Activated CD8-positive, alpha-beta memory T cell treated with anti-CD3 and anti-CD28 coated beads for 24 hours (primary cell): ENCODE measurements around the gene CD6.

Source experiments
- DNase-seq: peaks from one replicate; pipeline ENCODE4 v3.0.0-alpha.2; 2020

The CD6 gene, protein sequence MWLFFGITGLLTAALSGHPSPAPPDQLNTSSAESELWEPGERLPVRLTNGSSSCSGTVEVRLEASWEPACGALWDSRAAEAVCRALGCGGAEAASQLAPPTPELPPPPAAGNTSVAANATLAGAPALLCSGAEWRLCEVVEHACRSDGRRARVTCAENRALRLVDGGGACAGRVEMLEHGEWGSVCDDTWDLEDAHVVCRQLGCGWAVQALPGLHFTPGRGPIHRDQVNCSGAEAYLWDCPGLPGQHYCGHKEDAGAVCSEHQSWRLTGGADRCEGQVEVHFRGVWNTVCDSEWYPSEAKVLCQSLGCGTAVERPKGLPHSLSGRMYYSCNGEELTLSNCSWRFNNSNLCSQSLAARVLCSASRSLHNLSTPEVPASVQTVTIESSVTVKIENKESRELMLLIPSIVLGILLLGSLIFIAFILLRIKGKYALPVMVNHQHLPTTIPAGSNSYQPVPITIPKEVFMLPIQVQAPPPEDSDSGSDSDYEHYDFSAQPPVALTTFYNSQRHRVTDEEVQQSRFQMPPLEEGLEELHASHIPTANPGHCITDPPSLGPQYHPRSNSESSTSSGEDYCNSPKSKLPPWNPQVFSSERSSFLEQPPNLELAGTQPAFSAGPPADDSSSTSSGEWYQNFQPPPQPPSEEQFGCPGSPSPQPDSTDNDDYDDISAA

DNA sequence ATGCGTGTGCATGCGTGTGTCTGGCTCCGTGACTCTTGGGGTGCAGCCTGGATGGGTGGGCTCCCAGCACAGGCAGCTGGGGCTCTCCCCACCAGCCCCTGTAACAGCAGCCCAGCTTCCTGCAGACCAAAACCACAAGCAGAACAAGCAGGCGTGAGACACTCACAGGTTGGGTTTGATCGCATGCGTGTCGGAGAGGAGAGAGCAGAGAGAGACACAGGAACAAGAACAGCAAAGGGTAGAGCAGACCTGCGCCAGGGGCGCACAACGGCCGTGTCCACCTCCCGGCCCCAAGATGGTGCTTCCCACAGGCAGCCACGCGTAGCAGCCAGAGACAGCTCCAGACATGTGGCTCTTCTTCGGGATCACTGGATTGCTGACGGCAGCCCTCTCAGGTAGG is at the start of gene CD6:
Gene CD6 (plus strand): TSS at position 161 of the 400 bp plus-strand sequence. CDS start 186 bp downstream, at position 347.
- peak; percentile 88 for DNase-seq

DNA sequence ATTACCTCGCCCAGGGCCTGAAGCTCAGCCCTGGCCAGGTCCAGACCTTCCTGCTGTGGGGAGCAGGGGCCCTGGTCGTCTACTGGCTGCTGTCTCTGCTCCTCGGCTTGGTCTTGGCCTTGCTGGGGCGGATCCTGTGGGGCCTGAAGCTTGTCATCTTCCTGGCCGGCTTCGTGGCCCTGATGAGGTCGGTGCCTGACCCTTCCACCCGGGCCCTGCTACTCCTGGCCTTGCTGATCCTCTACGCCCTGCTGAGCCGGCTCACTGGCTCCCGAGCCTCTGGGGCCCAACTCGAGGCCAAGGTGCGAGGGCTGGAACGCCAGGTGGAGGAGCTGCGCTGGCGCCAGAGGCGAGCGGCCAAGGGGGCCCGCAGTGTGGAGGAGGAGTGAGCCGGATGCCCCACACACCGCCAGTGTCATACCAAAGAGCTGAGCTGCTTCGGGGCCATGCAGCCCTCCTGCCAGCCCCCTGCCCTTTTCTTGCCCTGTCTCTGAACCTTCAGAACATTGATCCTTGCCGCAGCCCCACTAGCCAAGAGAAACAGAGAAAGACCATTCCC is 49.6 kb upstream of the CD6 start:
- no peak for DNase-seq

DNA sequence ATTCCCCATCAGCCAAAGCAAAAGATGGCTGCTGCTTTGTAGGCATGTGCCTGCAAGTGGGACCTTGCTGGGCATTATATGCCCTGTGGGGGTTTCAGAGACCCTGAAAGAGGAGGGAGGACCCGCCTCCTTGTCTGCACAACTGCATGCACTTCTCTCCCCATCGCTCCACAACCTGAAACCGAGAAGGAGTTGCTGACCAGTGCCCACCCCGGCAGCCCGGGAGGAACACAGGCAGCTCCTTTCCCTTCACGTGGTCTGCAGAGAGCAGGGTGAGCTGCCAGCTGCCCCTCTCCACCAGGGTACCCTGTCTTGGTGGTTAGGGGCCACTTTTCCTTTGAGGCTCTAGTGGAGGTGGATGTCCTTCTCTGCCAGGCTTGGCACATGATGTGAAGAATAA is 48.6 kb upstream of the CD6 start:
- DNase-seq, result no peak

DNA sequence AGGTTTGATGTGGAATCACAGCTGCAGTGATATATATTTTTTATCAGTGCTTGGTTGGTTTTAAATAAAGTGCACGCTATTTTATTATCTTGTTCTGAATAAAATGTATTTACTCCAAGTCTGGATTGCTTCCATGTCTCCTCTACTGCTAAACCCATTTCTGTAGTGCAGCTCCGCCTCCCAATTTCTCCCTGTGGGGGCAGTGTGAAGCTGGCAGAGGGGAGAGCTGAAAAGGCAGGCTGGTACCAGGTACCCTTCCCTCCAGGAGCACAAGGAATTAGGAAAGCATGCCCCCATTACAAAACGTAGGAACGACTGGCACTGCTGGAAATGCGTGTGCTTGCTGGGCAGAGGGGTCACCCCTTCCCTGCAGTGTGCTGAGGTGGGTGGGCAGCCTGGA is 48.2 kb upstream of the CD6 start:
- no peak for DNase-seq

DNA sequence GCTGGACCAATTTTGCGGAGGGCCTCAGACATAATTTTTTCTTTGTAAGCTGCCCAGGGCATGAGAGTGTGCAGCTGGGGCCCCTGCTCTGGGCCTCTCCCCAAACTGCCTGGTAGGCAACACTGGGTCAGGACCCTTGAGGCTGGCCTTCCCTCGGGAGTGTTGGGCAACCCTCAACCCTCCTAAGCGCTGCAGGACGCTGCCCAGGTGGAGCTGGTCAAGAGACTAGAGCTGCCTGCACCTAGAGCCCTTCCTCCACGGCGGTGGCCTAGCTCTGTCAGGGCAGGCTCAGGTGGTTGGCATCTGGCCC is 47.7 kb upstream of the CD6 start:
- peak; percentile 64 for DNase-seq

DNA sequence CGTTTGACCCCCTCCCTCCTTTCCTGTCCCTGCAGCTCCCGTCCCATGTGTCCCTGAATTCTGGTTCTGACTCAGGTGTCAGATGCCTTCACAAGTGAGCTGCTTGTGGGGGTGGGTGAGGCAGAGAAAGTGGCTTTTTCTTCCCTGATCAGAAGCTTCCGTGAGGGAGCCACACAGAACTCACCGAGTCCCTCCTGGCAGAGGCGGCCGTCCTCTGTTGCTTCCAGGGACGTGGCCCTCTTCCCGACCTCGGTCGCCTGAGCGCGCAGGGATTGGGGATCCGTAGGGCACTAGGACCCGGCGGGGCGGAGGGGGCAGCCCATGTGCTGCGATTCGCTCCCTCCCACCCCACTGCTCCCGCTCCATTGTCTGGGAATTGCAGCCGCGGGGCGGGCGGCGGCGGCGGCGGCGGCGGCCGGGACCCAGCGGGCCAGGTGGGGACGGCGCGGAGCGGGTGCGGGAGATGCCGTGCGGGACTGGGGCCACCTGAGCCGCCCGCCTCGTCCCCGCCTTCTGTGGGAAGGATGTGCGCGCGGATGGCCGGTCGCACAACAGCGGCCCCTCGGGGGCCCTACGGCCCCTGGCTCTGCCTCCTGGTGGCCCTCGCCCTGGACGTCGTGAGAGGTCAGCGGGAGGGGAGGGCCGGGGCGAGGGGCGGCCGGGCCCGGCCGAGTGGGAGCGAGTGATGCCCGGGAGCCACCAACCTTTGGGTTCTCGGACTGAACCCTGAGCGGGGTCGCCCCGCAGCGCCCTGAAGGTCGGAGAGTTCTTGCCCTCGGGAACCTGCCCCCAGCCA is 47.2 kb upstream of the CD6 start, which contains the start of gene TMEM132A:
Gene TMEM132A (plus strand): TSS at position 351 of the 796 bp plus-strand sequence. CDS start 174 bp downstream, at position 525.
- peak; percentile 69 for DNase-seq

DNA sequence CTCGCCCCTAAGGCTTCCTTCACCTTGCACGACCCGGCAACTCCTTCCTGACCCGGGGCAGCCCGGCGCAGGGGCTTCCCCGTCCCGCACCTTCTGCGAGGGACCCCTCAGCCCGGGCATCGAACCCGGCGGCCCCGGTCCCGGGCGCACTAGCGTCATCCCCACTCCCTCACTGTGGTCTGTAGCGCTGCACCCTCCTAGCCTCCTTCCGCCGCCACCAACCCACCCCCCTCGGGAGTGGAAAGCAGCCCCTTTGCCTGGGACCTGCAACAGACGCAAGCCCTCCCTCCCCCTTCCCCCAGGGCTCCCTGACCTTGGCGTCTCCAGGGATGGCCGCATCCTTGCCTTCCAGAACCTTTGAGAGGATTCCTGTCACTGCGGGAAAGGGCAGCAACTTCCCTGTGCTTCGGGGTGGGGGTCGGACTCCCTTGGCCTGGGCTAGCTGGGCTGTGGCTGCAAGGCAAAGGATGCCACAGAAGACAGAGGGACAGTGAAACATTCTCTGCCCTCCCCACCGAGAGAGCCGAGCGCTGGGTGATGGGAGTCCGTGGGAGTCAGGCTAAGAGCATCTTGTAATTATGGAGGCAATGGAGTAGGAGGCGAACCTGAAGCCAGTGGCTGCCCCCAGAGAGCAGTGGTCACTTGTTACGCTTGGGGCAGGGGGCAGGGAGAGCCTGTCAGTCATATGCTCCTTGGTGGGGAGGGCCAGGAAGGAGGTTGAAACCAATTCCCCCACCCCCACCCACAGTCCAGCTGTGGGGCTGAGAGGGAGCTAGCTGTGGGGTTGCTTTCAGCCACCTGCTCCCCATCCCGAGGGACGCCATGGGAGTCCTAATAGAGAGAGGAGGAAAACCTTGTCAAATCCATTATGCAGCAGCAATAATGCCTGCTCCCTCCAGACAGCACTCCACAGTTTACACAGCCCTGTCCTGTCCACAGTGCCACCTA is 46.3 kb upstream of the CD6 start:
- no peak for DNase-seq

DNA sequence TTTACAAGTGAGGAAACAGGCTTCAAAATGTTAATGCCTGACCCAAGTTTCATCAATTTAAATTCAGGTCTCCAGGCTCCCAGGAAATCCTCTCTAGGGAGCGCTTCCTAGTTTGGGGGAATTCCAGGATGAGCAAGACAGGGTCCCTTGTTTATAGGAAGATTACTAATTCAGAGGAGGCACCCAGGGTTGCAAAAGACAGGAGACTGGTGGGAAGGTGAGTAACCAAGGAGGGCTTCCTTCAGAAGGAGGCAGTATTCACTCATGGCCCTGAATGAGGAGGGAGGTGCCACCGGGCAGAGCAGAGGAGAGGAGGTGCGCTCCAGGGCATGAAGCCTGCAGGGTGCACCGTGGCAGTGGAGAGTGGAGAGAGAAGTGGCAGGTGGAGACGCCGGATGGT is 45.6 kb upstream of the CD6 start:
- DNase-seq, result no peak

DNA sequence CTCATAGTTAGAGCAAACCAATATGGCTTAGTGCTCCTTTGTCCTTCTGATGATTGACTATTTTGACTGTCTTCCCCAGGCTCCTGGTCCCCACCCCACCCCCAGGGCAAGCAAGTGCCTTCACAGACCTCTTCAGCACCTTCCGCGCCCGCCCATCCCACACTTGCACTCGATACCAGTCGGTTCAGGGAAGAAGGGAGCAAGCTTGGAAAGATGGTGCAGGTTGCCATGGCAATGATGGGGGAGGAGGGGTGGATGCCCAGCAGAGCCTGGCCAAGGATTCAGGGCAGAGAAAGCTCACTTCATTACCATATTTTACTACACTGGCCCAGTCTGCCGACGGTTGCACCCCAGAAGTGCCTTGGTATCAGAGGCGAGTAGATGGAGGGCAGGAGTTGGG is 45.0 kb upstream of the CD6 start:
- DNase-seq, result no peak

DNA sequence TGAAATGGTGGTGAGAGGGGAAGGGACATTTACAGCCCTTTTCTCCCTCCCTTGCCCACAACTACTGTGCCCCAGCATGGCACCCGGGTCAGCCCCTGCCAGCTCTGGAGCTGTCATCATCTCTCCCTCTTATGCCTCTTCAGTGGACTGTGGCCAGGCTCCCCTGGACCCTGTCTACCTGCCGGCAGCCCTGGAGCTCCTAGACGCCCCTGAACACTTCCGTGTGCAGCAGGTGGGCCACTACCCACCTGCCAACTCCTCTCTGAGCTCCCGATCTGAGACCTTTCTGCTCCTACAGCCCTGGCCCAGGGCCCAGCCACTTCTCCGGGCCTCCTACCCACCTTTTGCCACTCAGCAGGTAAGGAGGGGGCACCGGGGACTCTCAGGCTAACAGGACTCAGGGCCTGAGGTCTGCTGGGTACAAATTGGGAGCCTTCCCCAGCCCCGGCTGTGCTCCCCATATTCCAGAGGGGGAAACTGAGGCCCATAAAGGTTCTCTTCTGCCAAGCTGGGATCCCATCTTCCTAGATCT is 44.4 kb upstream of the CD6 start:
- no peak for DNase-seq

DNA sequence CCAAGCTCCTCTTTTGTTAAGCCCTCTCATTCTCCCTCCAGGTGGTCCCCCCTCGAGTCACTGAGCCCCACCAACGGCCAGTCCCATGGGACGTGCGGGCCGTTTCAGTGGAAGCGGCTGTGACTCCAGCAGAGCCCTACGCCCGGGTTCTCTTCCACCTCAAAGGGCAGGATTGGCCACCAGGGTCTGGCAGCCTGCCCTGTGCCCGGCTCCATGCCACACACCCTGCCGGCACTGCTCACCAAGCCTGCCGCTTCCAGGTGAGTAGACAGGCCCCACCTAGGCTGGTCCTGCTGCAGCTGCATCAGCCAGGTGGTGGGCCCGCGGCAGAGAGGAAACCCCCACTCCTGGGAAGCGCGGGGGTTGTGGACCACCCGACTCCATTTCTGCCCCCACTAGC is 43.9 kb upstream of the CD6 start:
- DNase-seq, result no peak

DNA sequence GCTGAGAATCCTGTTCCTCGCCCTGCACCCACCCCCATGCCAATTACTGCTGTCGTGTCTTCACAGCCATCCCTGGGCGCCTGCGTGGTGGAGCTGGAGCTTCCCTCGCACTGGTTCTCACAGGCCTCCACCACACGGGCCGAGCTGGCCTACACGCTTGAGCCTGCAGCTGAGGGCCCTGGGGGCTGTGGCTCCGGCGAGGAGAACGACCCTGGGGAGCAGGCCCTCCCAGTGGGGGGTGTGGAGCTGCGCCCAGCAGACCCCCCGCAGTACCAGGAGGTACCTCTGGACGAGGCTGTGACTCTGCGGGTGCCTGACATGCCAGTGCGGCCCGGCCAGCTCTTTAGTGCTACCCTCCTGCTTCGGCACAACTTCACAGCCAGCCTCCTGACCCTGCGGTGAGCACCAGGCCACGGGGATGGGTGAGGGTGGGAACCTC is 42.9 kb upstream of the CD6 start:
- no peak for DNase-seq

DNA sequence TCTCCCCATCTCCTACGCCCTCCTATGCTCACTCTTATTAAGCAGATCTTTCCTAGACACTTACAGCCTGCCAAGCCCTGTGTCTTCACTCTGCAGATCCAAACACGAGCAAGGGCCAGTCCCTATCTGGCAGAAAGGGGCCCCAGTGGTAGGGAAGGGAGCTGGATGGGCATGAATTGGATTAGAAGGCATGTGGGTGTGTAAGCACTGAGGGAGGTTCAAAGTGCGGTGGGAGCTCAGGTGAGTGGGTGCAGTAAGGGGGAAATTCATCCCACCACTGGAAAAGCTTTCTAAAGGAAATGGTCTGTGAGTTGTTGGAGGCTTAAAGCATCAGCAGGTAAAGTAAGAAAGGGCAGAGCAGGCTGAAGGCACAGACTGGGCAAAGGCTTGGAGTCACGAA is 41.7 kb upstream of the CD6 start:
- DNase-seq, result no peak

DNA sequence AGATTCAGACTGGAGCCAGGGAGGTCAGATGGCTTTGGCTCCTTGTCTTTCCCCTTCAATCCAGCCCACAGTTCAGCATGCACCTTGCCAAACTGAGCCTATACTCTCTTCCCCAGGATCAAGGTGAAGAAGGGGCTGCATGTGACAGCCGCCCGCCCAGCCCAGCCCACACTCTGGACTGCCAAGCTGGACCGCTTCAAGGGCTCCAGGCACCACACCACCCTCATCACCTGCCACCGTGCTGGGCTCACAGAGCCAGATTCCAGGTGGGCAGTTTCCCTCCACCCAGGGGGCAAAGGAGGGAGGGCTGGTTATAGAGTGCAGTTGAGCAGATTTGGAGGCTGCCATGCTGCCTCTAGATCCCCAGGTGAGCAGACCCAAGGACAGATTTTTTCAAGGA is 41.1 kb upstream of the CD6 start:
- no peak for DNase-seq

DNA sequence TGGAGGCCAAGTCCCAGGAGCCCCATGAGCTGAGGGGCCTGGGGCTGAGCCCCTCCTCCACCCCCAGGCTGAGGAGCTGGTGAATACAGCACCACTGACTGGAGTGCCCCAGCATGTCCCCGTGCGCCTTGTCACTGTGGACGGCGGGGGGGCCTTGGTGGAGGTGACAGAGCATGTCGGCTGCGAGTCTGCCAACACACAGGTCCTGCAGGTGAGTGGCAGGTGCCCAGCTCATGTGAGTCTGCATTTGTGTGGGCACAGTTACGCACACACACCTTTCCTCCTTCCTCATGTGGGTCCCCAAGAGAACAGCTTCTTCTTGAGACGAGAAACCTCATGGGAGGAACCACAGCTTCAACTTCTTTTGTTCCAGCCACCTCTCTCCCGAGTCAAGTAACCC is 39.6 kb upstream of the CD6 start:
- DNase-seq, result no peak

DNA sequence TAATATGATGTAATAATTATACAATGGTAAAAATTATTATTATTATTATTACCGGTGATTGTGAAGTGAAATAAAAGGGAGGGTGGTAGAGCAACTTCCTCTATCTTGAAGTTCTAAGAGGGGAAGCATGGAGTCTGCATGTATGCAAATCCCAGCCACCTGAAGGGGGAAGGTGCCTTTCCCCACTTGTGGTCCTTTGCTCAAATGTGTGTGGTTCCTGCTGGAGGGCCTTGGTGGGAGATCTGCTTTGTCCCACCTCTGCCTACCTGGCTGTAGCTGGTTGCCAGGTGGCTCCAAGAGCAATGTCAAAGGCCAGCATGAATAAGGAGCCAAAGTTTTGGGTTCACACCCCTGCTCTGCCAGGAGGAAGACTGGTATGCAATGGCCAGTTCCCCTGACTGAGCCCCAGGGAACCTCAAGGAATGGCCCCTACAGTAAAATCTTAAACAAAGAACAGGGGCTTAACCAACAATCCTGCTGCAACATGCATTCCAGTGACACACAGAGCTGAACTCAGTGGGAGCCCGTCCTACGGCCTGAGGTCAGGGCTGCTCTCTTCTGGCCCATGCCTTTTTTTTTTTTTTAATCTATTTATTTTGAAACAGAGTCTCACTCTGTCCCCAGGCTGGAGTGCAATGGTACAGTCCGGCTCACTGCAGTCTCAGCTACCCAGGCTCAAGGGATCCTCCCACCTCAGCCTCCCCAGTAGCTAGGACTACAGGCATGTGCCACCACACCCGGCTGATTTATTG is 38.7 kb upstream of the CD6 start:
- DNase-seq, result no peak

DNA sequence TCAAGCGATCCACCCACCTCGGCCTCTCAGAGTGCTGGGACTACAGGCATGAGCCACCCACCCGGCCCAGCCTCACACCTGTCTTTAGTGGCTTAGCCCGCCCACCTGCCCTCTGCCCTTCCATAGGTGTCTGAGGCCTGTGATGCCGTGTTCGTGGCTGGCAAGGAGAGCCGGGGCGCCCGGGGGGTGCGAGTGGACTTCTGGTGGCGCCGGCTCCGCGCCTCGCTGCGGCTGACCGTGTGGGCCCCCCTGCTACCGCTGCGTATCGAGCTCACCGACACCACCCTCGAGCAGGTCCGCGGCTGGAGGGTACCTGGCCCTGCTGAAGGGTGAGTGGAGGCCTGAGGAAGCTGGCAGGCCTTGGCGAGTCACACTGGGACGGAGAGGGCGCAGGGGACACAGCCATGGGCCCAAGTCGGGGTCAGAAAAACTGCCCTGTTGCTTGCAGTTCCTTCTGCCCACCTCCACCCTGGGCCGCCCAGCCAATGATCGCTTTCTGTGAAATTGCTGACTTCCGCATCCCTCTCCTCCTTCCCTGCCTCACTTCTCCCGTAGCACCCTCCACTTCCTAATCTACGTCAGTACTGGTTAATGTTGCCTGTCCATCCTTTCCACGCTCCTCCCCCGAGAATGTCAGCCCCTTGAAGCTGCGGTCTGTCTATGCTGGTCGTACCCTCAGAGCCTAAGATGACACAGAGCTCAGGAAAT is 37.9 kb upstream of the CD6 start:
- no peak for DNase-seq

DNA sequence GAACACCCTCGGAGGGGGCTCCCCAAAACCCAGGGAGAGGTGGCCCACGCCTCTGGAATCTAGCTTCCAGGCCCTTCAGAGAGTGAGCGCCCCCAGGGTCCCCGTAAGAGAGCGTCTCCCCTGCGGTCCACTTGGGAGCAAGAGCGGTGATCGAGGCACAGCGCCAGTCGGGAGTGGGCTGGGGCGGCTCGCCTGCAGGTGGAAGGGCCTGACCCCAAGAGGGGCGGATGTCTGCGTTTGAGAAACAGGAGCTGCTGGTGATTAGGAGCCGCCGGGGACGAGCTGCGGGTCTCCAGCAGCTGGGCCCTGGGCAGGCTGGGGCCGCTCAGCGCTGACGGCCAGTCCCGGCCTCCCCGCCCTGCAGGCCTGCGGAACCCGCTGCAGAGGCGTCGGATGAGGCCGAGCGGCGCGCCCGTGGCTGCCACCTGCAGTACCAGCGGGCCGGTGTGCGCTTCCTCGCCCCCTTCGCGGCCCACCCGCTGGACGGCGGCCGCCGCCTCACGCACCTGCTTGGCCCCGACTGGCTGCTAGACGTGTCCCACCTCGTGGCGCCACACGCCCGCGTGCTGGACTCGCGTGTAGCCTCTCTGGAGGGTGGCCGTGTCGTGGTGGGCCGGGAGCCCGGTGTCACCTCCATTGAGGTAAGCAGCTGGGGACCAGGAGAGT is 37.2 kb upstream of the CD6 start:
- DNase-seq, result no peak

DNA sequence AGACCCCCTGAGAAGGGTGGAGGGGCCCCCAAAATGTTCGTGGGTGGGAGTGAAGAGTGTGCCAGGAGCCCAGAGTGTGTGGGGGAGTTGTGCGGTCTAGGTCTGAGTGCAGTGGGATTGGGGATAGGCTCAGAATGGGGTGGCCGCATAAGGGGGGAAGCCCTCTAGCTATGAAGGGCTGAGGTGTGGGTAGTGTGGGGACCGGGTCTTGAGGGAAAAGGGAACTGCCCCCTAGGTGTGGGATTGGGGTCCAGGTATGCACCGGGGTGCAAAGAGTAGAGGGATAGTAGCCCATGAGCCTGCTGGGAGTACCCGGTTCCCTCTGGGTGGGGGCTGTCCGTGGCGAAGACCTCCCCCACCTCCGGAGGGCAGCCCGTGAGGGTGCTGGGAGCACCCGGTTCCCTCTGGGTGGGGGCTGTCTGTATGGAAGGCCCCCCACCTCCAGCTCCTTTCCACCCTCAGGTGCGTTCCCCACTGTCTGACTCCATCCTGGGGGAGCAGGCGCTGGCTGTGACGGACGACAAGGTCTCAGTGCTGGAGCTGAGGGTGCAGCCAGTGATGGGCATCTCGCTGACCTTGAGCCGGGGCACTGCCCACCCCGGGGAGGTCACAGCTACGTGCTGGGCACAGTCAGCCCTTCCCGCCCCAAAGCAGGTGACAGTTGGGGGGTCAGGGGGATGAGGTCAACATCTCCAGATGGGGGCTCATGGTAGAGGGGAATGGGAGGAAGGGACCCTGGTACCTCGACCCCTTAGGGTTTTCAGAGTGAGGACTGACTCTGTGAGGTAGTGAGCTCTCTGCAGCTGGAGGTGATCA is 36.5 kb upstream of the CD6 start:
- DNase-seq, result no peak
